NCI-H1105 (cell line): ENCODE measurements around the gene ZNF324B.
"Not testable (repeated sequence)": the region's sequence is repeated elsewhere in the genome, so short reads cannot be mapped to it uniquely, and the experiment has no call there.

Experiments used
- DNase-seq: peaks from one replicate; lab custom pipeline; 2025; lab: John Stamatoyannopoulos, UW

ZNF324B gene

GRCh38 chr19:58455306-58455705 is 3.9 kb downstream of the ZNF324B start:
- DNase-seq = no peak

- DNase-seq = no peak
Observed at GRCh38 chr19:58456111-58456510, 4.7 kb downstream of the ZNF324B start.

- DNase-seq = no peak
Observed at GRCh38 chr19:58460039-58460438, 8.6 kb downstream of the ZNF324B start.

- DNase-seq = no peak
Observed at GRCh38 chr19:58466089-58466759, 14.8 kb downstream of the ZNF324B start.

GRCh38 chr19:58466760-58467589 is 15.6 kb downstream of the ZNF324B start, which contains the start of gene ZNF324:
Gene ZNF324 (plus strand): TSS chr19:58467080. CDS start chr19:58469186, 2,106 bp downstream.
- peak; percentile 96 for DNase-seq

GRCh38 chr19:58468216-58468839 is 16.9 kb downstream of the ZNF324B start:
- DNase-seq = no peak

- DNase-seq = no peak
Observed at GRCh38 chr19:58469241-58470013, 18.0 kb downstream of the ZNF324B start.

GRCh38 chr19:58470837-58471543 is 19.6 kb downstream of the ZNF324B start:
- DNase-seq = not testable (repeated sequence)

GRCh38 chr19:58471736-58472135 is 20.3 kb downstream of the ZNF324B start:
- no peak for DNase-seq

- no peak for DNase-seq
Observed at GRCh38 chr19:58473775-58474174, 22.4 kb downstream of the ZNF324B start.

- no peak for DNase-seq
Observed at GRCh38 chr19:58474291-58474996, 23.0 kb downstream of the ZNF324B start.

GRCh38 chr19:58474997-58475713 is 23.7 kb downstream of the ZNF324B start:
- no peak for DNase-seq

- DNase-seq = peak; percentile 92
Observed at GRCh38 chr19:58475714-58476497, 24.5 kb downstream of the ZNF324B start, which contains the start of gene ZNF446. Gene ZNF446 (plus strand): TSS chr19:58476352. CDS start chr19:58477219, 867 bp downstream.

GRCh38 chr19:58476498-58477015 is 25.1 kb downstream of the ZNF324B start:
- no peak for DNase-seq

GRCh38 chr19:58477130-58477529 is 25.7 kb downstream of the ZNF324B start:
- no peak for DNase-seq

- DNase-seq = no peak
Observed at GRCh38 chr19:58477871-58478270, 26.4 kb downstream of the ZNF324B start.

- DNase-seq = no peak
Observed at GRCh38 chr19:58479303-58479702, 27.9 kb downstream of the ZNF324B start.

GRCh38 chr19:58479736-58480480 is 28.5 kb downstream of the ZNF324B start:
- DNase-seq = no peak
